HG03460 (cell line): ENCODE measurements around the gene HAUS7.

Experiments used
- ATAC-seq: cut with Tn5 transposase; IDR thresholded peaks from one replicate; pipeline ENCODE4 v1.9.1; 2021; ENCODE audit not compliant: unreplicated experiment

Gene HAUS7

DNA sequence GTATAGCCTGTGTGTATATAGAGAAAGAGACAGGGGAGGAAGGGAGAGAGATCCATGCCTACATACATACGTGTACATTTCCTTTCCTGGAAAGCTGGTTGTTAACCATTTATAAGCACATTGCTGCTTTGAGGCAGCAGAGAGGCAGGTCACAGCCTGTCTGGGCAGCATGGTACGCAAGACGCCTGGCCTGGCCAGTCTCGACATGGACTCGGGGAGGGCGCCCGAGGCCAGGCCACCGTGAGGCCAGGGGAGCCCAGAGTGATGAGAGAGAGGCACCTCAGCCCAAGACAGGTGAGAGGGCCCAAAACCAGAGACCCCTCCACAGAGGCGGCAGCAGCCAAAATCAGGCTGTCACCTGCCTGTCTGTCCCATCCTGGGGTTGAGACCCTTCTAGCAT lies 28.4 kb downstream of the HAUS7 start:
- no peak for ATAC-seq

DNA sequence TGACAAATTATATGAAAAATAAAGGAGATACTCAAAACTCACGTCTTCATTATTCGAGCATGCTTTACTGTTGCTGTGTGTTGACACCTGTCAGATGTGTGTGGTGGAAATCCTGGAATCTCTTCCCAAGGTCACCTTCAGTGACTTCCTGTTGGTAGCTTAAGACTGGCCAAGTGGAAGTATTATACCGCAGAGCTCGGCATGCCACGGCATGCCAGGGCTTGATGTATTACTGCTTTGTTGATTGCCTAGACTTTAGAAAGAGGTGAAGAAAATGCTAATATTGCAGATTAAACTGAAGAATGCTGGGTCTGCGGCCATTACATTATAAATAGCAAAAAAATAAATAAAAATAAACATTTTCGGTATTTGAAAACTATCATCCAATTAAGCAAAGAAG lies 29.1 kb downstream of the HAUS7 start:
- ATAC-seq: no peak

DNA sequence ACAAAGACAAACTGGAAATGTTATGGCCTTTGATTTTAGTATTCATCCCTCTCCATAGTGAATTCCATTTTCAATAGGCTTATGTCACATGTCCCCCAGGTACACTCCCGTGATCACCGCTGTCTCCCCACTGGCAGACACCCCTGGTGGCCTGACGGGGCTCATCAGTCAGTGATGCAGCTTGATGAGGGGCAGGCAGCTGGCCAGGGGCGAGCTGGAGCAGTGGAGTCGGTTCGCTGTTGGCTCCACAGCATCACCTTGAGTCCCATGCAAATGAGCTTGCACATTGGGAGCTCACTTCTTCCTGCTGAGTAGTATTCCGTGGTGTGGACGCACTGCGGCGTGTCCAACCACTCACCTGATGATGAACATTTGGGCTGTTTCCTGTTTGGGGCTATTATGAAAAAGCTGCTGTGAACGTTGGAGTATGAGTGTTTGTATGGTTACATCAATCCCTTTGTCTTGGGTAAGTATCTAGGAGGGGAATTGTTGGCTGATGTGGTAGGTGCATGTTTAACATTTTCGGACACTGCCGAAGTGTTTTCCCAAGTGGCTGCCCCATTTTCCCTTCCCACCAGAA lies 29.7 kb downstream of the HAUS7 start:
- no peak for ATAC-seq

DNA sequence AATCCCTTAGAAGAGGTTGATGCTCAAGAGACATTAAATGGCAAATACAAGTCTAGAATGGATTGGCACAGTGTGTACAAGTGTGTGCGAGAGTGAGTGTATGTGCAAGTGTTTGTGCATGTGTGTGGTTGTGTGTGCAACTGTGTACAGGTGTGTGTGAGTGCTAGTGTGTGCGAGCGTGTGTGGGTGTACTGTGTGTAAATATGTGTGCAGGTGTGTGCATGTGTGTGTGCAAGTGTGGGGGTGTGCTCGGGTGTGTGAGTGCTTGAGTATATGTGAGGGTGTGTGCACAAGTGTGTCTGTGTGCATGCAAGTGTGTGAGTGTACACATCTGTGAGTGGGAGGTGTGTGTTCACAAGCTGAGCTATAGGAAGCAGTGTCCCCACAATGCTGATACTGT lies 30.4 kb downstream of the HAUS7 start:
- ATAC-seq: no peak

DNA sequence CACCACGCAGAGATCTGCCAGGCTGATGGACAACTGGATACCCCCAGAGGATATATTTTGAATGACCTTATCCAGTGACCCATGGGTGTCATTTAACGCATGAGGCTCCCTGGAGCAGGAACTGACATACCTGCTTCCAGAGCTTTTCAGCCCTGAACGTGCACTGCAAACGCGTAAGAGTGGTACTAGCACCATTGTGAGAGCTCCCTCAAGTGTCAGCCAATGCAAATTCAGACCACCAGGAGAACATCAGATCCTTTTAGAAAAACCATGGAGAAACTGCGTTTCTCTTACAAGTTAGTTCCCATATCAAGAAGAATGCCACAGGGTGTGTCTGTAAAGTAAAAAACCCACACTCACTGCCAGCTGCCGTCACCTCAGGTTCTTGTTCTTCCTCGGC lies 31.8 kb downstream of the HAUS7 start:
- no peak for ATAC-seq

DNA sequence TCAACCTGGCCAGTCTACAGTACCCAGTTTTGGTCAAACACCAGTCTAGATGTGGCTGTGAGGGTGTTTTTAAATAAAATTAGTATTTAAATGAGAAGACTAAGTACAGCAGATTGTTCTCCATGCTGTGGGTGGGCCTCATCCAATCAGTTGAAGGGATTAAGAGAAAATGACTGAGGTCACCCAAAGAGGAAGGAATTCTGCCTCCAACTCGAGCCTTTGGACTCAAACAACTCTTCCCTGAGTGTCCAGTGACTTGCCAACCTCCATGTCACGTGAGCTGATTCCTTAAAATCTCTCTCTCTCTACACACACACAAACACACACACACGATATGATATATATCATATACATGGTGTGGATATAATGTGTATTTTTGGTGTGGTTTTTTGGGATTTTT lies 34.5 kb downstream of the HAUS7 start:
- ATAC-seq: no peak

DNA sequence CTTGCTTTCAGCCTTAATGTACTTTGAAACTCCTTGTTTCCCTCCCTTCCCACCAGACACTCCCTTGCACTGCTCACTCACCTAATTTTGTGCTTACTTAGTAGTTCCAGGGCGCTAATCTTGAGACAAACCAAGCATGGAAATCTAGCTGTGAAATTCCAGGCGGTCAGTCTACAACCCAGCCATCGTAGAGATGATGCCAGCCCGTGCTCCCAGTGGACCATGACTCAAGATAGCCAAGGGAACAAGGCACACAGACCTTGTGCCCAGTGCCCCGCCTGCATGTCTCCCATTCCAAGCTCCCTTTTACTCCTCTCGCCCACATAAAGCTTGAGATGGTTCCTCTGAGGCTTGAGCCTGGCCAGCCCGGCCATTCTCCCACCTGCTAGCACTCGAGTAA lies 35.6 kb downstream of the HAUS7 start:
- ATAC-seq: no peak

DNA sequence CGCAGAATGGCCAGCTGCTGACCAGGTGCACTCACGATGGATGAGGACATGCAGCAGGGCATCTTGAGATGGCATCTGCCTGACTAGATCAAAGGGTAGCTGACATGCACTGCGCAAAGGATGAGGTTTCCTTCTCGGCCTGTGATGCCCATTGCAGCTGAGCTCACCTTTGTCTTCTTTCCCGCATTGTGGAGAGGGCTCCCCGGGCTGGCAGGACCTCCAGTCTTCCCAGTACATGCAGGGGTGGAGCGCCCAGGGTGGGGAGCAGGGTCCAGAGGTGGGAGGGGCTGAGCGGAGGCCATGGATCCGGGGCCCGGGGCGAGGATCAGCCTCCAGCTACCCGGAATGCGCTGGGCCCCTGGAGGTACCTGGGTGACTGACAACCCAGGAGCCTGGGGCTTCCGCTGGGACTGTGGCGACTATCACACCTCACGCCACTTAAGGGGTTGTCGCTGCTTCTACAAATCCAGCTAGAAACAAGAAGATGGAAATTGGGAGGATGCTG lies 36.5 kb downstream of the HAUS7 start:
- ATAC-seq: no peak

DNA sequence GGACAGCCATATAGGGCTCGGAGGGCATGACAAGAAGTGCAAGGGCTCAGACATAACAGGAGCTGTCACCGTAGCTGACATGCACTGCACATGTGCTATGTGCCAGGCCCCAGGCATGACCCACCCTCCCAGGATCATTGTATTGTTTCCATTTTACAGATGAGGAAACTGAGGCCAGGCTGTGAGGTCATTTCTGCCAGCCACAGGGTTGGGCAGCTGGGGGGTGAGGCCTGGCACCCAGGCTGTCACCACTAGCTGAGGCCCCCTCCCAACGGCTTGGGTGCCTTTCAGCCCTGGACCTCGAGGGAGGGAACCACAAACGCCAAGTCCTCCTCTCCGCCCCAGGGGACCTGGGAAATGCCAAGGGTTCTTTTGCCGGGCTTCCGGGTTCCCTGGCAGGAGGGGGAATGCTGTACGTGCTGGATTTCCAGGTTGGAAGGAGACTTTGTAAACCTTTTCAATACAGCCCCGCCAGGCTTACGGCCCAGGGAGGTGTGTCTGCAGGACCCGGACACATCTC lies 37.2 kb downstream of the HAUS7 start:
- no peak for ATAC-seq

DNA sequence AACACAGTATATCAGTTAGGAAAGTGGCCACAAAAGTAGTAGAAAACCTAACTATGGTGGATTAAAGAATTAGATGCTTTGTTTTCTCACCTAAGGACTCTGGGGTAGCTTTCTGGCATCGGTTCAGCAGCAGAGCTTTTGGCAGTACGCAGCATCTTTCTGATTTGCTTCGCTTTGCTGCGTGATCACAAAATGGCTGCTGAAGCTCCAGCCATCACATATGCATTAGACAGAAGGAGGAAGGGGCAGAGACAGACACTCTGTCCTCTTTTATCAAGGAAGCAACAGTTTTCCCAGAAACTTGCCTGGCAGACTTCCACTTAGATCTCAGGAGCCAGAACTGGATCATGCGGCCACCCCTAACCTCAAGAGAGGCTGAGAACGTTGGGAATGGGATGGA lies 39.6 kb downstream of the HAUS7 start:
- no peak for ATAC-seq

DNA sequence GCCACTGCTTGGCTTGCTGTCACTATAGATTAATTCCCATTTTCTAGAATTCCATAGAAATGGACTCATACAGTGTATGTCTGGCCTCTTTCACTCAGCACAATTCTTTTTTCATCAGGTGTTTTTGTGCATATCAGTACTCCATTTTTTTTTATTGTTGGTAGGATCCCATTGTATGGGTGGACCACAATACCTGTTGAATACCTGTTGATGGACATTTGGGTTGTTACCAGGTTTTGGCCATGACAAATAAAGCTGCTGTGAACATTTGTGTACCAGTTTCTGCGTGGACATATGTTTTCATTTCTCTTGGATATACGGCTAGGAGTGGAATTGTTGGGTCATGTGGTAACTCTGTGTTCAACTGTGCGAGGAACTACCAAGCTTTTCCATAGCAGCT lies 44.2 kb downstream of the HAUS7 start:
- no peak for ATAC-seq

DNA sequence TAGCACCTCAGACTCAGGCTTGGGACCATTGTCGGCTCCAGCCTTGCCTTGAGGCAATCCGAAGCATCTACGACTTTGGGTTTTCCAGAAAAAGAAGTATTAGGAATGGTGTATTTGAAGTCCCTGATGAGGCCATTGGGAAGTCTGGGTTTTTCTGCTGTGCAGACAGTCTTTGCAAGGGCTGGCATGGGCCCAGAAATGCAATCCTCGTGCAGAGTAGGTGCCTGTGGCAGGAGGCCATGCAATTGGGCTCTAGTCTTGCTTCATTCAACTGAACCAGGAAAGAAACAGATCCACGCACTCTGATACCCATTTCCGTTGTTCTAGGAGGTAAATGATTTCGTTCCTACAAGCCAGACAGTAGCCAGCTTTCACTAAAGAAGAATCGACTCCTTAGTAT lies 46.7 kb downstream of the HAUS7 start:
- no peak for ATAC-seq

DNA sequence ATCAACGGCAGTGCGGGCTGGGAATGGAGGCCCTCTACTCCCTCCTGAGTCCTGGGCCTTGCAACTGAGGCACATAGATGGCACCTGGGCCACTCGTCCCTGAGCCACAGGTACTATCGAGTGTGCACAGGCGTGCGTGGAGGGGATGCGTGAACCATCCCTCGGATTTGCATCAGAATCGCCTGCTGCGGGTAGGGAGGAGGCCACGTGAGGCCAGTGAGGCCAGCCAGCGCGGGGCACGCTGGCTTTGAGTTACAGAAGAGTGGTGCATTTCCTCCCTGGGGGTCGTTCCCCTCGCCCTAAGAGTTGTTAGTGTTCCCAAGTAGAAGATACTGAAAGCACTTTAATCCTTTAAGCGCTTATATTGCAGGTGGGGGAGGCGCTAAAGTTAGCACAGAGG lies 48.5 kb downstream of the HAUS7 start:
- no peak for ATAC-seq

DNA sequence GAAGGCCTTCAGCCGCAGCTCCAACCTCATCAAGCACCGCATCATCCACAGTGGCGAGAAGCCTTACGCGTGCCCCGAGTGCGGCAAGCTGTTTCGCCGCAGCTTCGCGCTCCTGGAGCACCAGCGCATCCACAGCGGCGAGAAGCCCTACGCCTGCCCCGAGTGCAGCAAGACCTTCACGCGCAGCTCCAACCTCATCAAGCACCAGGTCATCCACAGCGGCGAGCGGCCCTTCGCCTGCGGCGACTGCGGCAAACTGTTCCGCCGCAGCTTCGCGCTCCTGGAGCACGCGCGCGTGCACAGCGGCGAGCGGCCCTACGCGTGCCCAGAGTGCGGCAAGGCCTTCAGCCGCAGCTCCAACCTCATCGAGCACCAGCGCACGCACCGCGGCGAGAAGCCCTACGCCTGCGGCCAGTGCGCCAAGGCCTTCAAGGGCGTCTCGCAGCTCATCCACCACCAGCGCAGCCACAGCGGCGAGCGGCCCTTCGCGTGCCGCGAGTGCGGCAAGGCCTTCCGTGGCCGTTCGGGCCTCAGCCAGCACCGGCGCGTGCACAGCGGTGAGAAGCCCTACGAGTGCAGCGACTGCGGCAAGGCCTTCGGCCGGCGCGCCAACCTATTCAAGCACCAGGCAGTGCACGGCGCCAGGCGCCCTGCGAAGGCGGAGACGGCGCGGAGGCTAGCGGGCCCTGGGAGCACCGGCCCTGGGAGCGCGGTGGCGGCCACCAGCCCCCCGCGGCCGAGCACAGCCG lies 49.4 kb downstream of the HAUS7 start:
- ATAC-seq: no peak

DNA sequence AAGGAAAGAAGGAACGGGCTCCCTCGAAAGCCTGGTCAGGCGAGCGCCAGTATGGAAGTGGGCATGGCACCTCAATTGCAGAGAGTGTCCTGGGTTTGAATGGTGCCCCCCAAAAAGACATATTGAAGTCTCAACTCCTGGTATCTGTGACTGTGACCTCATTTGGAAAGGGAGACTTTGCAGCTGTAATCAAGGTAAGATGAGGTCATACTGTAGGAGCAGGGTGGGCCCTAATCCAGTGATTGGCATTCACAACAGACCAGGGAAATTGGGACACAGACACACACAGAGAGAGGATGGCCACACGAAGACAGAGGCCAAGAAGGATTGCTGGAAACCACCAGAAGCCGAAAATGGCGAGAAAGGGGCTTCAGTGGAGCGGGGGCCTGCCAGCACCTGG lies 52.7 kb downstream of the HAUS7 start:
- ATAC-seq: no peak

DNA sequence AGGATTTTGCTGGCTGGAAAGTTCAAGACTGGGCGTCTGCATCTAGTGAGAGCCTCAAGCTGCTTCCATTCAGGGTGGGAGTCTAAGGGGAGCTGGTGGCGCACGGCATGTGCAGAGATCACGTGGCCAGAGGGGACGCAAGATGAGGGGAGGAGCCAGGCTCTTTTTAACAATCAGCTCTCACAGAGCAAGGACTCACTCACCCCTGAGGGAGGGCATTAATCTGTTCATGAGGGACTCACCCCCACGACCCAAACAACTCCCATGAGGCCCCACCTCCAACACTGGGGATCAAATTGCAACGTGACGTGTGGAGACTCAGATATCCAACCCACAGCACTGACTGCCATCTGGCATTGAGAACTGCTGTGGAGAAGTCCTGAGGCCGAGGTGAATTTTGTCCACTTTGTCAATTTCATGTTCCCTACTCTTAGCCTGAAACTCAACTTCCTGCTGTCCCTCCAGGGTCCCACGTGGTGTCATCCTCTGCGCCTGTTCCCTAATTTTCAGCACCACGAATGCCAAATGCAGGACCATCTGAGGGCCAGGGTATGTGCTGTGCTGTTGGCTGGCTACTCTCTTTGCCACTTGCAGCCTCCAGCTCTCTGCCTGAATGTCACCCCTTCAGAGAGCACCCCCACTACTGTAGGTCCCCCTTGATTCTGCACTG lies 53.5 kb downstream of the HAUS7 start:
- no peak for ATAC-seq

DNA sequence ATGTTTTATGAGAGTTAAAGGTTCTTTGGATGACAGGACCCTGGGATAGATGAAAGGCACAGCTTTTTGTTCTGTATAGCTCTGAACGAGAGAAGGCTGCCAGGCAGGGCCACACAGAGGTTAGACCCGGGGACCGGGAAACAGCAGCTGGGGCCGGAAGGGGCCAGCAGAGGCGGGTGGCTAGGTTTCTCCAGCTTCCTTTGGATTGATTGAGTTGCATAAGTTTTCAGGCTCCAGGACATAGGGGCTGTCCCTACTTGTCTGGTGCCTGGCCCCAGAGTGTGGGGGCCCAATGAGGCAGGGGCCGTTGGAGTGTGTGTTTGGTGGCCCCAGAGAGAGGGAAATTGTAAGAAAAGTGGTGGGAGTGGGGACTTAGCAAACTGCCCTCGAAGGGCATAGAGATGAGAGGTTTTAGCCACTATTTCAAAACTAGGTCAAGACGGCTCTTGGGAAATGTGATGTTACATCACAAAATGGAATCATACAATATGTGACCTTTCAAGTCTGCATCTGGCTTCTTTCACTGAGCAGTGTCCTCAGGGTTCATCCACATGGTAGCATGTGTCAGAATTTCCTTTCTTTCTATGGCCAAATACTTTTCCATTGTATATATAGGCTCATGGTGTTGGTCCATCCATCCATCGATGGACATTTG lies 55.4 kb downstream of the HAUS7 start:
- ATAC-seq: no peak

DNA sequence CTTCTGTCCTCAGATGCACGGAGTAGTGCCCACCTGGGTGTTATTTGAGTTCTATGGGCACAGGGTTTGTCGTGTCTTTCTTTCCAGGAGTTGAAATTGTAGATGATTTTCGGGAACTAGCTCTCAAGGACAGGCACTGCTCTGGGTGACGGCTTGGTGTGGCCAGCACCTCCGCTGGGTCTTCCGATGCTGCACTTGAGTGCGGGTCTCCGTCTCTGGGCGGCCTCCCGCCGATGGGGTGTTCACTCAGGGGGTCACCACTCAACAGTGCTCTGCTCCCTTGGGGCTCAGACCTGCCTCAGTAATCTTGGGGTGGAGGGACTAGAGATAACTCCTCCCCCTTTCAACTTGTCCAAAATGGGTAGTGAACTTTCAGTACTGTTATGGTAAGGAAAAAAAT lies 56.6 kb downstream of the HAUS7 start:
- ATAC-seq: no peak

DNA sequence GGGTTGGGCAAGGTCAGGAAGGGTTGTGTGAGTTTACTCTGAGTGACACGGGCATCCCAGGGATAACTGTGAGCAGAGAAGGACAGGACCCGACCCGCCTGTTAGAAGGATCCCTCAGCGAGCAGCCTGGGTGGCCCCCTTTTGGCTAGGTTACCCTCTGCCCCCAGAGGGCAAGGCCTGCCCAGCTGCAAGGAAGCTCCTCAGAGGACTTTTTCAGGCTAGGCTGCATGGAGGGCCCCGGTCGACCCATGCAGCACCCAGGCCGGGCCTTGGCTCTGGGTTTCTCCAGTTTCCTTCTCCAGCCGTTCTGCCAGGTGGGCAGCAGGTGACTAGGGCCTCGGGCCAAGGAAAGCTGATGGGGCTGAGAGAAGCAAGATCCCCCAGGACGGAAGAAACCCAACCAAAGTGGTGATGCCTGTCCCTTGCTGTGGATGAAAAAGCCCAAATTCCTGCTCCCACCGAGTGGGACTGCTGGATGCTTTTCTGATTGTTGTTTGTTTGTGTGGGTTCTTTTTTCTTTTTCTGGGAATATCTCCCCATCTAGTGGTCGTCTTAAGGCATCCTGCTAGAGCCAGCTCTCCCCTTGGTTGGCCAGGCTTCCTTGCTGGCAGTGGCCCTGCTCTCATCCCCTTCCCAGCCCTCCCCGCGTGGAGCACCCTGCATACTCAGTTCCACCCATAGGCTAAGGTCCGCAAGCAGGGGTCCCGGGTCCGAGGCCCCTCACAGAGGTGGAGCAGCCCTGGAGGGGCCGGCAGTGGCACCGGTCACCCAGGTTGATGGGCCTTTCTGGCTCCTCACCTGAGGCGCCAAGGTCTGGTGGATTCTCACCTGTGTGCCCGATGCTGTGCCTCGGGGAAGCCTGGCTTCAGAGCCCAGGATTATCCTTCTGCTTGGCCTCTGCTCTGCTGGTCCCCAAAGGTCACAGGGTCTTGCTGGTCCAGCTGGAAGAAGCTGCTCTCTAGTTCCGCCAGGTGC lies 57.3 kb downstream of the HAUS7 start:
- no peak for ATAC-seq

DNA sequence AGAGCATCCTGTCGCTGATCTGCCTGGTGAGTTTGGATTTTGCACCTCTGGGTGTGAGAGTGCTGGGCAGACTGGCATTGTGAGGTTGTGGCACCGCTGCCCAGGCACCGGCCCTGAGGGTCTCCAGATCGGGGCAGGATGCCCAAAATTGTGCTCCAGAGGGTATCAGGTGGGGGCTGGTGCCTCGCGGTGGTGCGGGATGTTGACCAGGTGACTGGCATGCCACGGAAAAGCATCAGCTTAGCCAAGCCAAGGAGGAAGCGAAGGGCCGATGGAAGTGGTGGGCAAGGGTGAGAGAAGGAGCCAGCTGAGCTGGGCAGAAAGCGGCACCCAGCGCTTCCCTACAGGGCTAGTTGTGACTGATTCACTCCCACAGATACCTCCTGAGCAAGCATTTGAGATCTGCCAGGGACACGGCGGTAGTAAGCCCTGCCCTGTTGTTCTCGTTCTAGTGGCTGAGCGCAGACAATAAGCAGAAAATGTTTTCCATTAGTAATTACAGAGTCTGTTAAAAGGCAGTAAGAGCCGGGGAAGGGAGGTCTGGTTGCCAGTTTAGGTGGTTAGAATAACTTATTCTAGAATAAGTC lies 58.3 kb downstream of the HAUS7 start:
- no peak for ATAC-seq
